Fibroblast of peridontal ligament (primary cell): ENCODE data around the gene MBOAT2.
"Not testable (repeated sequence)": the region's sequence is repeated elsewhere in the genome, so short reads cannot be mapped to it uniquely, and the experiment has no call there.

Source experiments
- DNase-seq: peaks from one replicate; pipeline ENCODE4 v3.0.0-alpha.2; 2010; ENCODE audit errors: extremely low read depth

The MBOAT2 gene

GRCh38 chr2:8896671-8897070, 106.8 kb downstream of the MBOAT2 start:
- not testable (repeated sequence) for DNase-seq

GRCh38 chr2:8895087-8895912, 108.2 kb downstream of the MBOAT2 start:
- DNase-seq, result not testable (repeated sequence)

GRCh38 chr2:8893978-8894820, 109.3 kb downstream of the MBOAT2 start:
- peak; percentile 6 for DNase-seq

DNA sequence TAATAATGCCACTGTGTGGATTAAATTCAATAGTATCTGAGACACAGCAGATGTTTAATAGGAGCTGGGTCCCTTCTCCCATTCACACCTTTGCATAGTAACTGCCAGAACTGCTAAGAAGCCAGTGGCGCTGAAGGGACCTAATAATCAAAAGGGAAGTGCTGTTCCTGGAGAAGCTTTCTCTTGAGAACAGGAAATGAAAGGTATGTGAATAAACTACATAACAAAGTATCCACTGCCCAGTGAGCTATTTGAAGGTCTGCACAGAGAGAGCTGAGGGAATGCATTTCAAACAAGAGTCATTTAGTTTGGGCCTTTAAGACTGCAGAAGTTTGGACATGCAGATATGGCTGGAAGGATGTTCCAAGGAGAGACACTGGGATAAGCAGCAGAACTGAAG, 110.0 kb downstream of the MBOAT2 start:
- no peak for DNase-seq

- DNase-seq, result no peak
Observed at GRCh38 chr2:8892111-8892510, 111.4 kb downstream of the MBOAT2 start.

DNA sequence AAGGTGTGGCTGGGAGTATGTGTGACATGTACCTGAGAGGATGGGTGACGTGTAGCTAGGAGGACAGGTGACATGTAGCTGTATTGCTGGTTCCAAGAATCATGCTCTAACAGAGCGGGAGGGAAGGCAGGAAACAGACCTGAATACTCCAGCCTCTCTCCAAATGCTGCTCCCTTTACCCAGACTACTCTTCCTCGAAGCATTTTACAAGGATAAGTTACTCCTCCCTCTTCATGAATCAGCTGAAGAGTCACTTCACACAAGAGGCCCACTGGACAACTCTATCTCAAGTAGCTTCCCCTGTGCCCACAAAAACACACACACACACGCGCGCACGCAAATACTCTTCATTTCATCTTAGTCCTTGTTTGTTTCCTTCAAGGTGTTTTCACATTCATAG, 113.5 kb downstream of the MBOAT2 start:
- DNase-seq, result no peak

DNA sequence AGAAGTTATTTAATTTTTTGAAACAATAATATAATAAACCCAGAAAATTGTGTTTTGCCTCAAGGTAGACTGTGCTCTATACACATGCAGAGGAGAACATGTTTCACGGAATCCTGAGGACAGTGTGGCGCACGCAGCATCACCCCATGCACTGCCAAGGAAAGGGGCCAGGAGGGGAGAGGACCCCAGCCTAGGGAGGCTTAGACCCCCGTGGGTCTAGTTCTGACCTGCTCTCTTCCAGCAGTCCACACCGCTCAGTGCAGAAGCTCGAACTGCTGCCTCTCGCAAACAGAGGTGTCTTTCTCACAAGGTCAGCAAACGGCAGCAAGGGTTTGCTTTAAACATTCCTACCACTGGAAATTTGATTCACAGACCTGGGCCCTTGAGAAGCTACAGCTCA, 114.5 kb downstream of the MBOAT2 start:
- no peak for DNase-seq

DNA sequence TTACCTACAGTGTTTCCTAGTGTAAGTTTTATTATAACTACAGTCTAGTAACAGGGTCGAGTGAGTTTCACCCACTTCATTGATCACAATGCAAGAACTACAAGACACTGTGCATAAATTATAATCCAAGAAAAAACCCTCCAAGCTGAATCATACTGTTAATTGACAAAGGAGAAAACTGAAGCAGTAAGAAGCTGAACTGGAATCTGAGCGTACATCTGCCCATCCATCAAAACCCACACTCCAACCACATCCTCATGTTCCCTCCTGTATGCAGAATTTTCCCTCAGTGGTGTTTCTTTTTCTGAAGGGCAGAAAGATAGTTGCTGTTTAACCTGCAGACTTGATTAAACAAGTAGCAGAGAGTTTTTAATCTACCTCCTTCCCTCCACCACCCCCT, 116.6 kb downstream of the MBOAT2 start:
- no peak for DNase-seq

DNA sequence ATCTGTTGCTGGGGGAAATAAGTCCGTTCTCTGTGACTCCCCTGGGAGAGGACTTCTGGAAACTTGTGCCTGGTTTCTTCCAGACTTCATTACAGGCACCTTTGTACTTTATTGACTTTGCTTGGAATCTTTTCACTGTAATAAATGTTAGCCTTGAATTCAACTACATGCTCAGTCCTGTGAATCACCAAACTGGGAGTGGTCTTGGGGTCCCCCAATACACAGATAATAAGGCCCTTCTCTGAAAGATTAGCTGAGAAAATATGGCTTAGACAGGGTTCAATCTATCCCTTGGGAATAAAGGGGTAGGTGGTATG, 117.3 kb downstream of the MBOAT2 start:
- DNase-seq, result no peak

DNA sequence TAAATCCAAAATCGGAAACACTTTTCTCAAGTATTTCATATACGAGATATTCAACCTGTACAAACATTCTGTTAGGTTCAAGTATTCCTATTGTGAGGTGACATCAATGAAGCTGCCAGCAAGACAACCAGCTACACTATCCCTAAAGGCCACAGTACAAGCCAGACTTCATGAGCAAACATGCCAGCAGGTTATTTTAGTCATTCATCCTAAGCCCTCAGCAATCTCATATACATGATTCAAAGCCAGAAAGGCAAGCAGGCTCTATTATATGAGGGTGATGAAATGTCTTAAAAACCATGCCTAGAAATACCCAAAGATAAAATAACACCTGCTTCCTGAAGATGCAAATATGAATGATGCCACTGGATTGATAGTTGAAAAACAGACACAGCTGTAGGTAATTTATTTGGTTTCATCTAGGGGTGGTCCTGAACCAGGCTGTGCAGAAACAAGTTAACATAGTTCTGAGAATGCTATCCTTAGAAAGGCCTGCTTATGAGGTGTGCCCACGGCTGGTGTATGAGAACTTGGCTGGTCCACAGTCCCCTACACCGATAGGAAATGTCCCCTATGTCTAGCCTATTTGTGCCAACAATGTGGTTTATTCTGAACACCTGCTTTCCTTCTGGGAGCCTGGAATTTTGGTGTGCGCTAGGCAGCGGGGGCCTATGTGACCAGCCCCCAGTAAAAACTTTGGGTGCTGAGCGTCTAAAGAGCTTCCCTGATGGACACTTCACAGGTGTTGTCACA, 117.9 kb downstream of the MBOAT2 start:
- no peak for DNase-seq

- DNase-seq, result no peak
Observed at GRCh38 chr2:8884812-8885211, 118.7 kb downstream of the MBOAT2 start.

DNA sequence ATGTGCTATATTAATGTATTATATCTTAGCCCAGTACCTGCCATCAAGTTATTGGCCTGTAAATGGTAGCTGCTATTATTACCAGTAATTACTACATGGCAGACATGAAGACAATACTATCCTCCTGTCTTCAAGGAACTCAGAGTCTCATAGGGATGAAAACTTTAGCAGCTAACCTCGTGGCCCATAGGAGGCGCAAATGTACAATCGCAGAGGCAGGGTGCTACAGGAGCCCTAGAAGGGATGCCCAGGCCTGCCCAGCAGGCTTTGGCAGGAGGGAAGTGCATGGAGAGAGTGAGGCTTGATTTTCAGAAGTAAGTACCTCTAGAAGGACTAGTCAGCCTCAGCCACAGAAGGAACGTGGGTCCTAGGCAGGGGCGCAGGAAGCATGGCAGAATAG, 121.4 kb downstream of the MBOAT2 start:
- peak; percentile 17 for DNase-seq

DNA sequence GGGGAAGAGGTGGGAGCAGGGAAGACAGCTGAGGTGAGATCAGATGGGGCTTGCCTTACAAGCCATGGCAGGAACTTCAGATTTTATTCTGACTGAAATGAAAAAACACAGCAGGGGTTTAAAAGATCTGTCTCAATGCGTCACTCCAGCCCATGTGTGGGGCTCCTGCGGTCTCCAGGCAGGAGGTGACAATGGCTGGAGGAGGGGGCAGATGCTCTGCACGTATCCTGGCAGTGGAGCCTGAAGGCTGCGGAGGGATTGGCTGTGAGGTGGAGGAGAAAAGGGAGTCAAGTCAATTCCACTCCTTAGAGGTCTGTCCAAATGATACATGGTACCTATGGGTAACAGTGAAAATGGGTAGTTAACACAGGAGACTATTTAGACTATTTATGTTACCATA, 125.6 kb downstream of the MBOAT2 start:
- no peak for DNase-seq

GRCh38 chr2:8877332-8877731, 126.2 kb downstream of the MBOAT2 start:
- DNase-seq, result no peak

GRCh38 chr2:8876628-8877027, 126.9 kb downstream of the MBOAT2 start:
- DNase-seq, result no peak

GRCh38 chr2:8872821-8873432, 130.6 kb downstream of the MBOAT2 start:
- DNase-seq, result peak; percentile 79

DNA sequence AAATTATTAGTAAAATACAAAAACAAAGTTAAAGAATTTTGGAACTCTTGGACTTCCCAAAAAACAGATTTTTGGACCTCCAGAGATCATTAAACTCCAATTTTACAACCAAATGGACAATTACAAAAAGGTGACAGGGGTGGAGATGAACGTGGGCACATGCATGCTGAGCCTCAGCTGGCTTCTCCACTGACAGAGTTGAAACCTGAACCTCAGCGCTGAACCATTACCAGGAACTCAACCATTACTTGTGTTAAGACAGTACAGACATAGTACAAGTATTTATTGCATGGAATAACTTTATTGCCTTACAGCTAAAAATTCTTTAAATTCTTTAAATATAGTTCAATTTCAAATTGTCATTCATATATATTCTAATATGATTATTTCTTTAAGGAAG, 133.0 kb downstream of the MBOAT2 start:
- DNase-seq, result no peak

- DNase-seq, result no peak
Observed at GRCh38 chr2:8867363-8867762, 136.1 kb downstream of the MBOAT2 start.

- DNase-seq, result no peak
Observed at GRCh38 chr2:8863331-8863953, 140.0 kb downstream of the MBOAT2 start.

DNA sequence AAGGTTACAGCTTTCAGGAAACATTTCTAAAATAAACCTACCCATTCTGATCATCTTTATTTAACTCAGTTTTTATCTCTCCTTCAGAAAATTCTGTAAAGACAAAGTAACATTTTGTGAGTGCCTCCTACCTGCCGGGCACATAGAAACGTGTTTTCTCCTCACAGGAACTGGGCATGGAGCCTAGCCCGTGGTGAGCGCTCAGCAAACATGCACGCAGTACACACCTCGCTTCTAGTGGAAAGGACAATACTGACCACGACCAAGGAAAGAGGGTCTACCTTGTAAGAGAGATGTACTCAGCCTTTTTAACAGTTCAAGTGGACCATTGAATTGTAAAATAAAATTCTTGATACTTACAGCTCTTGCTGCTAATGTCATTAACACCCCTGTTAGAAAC, 141.3 kb downstream of the MBOAT2 start:
- DNase-seq, result no peak

- no peak for DNase-seq
Observed at GRCh38 chr2:8861797-8862196, 141.7 kb downstream of the MBOAT2 start.

DNA sequence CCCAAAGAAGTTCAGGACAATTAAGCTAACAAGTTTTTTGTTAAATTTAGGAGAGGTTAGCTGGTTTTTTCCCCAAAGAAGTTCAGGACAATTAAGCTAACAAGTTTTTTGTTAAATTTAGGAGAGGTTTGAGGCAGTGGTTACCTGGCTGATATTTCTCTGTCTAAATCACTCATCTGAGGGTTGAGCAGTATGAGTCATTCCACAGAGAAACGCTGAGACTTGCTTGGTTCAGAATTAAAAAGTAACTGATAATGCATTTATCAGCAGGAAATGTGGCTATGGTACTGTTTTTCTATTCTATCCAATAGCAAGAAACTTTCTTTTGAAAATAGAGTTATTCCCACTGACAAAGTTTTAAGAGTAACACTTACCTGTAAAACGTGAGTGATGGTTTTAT, 143.2 kb downstream of the MBOAT2 start:
- DNase-seq, result no peak
